ENCODE data around the gene NXF3.
"Not testable (repeated sequence)": the region's sequence is repeated elsewhere in the genome, so short reads cannot be mapped to it uniquely, and the experiment has no call there.

NXF3 gene

GRCh38 chrX:103092942-103093341 is at the start of gene NXF3:
NXF3 (minus strand) TSS chrX:103093143; CDS start chrX:103093023, 120 bp downstream.
- no peak for DNase-seq

DNA sequence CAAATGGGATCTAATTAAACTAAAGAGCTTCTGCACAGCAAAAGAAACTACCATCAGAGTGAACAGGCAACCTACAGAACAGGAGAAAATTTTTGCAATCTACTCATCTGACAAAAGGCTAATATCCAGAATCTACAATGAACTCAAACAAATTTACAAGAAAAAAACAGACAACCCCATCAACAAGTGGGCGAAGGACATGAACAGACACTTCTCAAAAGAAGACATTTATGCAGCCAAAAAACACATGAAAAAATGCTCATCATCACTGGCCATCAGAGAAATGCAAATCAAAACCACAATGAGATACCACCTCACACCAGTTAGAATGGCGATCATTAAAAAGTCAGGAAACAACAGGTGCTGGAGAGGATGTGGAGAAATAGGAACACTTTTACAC is 43.6 kb upstream of the NXF3 start:
- DNase-seq: not testable (repeated sequence)

DNA sequence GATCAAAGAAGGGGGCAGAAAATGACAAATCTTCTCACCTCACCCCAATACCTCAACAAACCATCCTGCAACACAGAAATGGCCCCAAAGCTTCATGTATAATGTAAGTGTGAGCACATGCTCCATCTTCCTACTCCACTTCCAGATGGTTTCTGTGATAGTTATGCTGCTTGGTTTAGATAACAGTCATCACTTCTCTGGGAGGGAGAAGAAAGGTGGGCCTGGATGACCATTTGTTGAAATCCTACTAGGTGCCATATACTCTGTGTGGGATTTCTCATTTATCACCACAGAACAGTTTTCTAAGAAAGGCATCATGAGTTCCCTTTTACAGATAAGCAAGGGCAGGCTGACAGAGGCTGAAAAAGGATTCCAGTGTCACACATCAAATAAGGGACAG is 31.3 kb upstream of the NXF3 start:
- no peak for DNase-seq

- no peak for DNase-seq
Measured at GRCh38 chrX:103120748-103121147, 27.8 kb upstream of the NXF3 start.

DNA sequence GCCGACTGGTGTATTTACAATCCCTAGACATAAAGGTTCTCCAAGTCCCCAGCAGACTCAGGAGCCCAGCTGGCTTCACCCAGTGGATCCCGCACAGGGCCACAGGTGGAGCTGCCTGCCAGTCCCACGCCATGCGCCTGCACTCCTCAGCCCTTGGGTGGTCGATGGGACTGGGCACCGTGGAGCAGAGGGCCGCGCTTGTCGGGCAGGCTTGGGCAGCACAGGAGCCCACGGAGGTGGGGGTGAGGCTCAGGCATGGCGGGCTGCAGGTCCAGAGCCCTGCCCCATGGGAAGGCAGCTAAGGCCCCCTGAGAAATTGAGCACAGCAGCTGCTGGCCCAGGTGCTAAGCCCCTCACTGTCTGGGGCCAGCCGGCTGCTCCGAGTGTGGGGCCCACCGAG is 24.0 kb upstream of the NXF3 start:
- DNase-seq: not testable (repeated sequence)

DNA sequence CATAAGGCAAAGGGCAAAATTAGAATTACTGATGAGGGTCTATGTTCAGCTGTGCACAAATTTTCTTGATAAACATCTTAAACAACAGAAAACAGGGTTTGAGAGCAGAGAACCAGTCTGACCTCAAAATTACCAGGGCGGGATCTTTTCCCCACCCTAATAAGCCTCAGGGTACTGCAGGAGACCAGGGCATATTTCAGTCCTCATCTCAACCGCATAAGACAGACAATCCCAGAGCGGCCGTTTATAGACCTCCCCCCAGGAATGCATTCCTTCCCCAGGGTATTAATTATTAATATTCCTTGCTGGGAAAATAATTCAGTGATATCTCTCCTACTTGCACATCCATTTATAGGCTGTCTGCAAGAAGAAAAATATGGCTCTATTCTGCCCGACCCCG is 16.6 kb upstream of the NXF3 start:
- DNase-seq: not testable (repeated sequence)

DNA sequence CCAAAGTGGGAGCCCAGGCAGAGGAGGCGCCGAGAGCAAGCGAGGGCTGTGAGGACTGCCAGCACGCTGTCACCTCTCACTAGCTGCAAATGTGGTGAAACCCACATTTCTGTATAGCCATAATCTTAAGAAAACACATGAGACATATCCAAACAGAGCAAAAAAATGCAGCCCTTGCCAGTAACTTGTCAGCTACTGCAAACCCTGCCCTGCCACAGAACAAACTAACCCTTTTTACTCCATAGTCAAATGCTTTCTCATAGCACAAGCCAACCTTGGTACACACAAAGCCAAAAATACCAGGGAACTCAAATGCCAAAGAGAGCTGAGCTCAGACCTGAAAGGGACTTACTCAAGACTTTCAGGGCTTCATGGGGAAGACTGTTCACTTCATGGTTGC is 14.9 kb upstream of the NXF3 start:
- no peak for DNase-seq

DNA sequence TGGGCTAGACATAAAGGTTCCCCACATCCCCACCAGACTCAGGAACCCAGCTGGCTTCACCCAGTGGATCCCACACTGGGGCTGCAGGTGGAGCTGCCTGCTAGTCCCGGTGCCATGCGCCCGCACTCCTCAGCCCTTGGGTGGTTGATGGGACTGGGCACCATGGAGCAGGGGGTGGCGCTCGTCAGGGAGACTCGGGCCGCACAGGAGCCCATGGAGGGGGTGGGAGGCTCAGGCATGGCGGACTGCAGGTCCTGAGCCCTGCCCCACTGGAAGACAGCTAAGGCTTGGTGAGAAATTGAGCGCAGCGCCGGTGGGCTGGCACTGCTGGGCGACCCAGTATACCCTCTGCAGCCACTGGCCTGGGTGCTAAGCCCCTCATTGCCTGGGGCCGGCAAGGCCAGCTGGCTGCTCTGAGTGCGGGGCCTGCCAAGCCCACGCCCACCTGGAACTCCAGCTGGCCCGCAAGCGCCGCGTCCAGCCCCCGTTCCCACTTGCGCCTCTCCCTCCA is 14.3 kb upstream of the NXF3 start:
- DNase-seq: not testable (repeated sequence)

- not testable (repeated sequence) for DNase-seq
Measured at GRCh38 chrX:103104370-103104769, 11.4 kb upstream of the NXF3 start.

- DNase-seq: not testable (repeated sequence)
Measured at GRCh38 chrX:103103866-103104265, 10.9 kb upstream of the NXF3 start.

DNA sequence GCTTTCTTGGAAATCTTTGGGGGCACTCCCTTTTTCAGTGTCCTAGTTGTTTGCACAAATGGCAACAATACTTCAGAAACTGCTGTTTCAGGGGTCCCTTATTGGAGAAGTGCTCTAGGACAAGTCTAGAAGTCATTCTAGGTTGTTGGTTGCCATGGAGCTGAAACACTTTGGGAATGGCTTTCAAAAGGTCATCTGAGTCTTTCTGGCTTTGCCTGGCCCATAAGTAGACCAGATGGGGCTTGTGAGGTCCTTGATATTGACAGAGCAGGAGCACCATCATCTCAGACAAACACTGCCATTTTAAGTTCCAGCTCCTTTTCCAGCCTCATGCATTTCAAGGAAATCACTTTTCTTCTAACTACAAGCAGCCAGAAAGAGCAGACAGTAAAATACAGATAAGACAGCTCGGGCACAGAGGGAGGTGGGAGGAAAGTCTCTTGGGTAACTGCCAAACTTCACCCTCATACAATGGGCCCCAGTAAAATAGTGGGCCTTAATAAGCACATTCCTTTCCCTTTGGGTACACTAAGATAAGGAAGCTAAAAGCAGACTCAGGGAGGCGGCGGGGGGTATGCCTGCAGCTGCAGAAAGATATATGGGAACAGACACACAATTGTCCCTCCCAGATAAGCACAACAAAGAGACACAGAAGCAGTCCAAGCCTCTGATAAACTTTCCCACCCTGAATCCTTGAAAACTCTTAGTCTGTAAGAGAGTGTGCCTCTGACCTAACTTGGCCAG is 8.5 kb upstream of the NXF3 start:
- no peak for DNase-seq

GRCh38 chrX:103100484-103100883 is 7.5 kb upstream of the NXF3 start:
- no peak for DNase-seq

- no peak for DNase-seq
Measured at GRCh38 chrX:103099691-103100090, 6.7 kb upstream of the NXF3 start.

- no peak for DNase-seq
Measured at GRCh38 chrX:103098488-103098887, 5.5 kb upstream of the NXF3 start.

- DNase-seq: no peak
Measured at GRCh38 chrX:103081051-103081450, 11.9 kb downstream of the NXF3 start.

GRCh38 chrX:103073467-103073866 is 19.5 kb downstream of the NXF3 start:
- DNase-seq: no peak

DNA sequence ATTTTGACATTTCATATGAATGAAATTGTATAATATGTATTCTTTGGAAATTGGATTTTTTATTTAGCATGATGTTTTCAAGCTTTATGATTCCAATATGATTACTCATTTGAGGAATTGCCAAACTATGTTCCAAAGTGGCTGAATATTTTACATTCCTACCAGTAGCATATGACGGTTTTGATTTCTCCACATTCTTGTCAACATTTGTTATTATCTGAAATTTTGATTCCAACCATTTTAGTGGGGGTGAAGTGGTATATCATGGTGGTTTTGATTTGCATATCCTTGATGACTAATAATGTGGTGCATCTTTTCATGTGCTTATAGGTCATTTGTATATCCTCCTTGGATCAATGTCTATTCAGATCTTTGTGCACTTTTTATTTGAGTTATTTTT is 26.3 kb downstream of the NXF3 start:
- DNase-seq: no peak

GRCh38 chrX:103063918-103064434 is 29.0 kb downstream of the NXF3 start, which contains the start of gene BEX1:
BEX1 (minus strand) TSS chrX:103064171; CDS start chrX:103063274, 897 bp downstream.
- peak; percentile 4 for DNase-seq

DNA sequence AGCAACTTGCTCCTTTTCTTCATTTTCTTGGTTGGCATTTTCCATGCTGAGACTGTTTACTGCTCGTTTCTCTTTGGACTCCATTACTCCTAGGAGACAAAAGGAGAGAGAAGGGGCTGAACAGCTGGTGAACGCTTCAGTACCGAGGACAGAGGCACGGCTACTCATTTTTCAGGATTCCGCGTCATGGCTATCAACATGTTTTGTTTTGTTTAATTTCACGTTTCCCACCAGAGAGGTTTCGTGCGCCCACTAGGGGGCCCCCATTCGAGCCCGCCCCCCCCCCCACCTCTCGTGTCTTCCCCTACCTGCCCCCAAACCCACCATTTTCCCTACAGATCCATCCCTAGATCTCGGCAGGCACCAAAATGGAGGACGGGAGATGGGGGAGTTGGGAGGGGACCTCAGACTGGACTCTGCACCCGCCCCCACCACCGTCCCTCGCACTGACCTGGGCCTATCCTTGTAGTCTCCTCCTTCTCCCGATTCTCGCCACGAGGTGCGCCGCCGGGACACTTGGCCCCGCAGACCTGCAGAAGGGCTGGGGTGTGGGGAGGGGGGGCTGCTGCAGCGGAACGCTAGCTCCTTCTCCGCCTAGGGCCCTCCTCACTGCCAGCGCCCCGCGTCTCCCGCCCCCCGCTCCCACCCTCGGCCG is 29.6 kb downstream of the NXF3 start:
- no peak for DNase-seq

- DNase-seq: no peak
Measured at GRCh38 chrX:103061486-103061885, 31.5 kb downstream of the NXF3 start.

DNA sequence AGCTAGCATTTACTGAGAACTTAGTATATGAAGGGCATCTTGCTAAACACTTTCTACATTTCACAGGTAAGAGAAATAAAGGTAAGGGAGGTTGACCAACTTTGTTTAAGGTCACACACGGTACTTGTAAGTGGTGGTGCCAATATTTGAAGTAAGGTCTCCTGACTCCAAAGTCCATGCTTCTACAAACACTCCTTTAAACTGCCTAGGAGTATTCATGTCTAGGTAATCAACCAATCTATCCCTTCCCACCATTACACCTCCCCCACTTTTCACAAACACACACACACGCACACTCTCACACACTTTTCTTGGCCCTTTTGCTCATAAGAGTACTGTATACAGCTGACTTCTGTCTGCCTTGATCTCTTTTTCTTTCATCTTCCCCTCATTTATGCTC is 36.0 kb downstream of the NXF3 start:
- no peak for DNase-seq

DNA sequence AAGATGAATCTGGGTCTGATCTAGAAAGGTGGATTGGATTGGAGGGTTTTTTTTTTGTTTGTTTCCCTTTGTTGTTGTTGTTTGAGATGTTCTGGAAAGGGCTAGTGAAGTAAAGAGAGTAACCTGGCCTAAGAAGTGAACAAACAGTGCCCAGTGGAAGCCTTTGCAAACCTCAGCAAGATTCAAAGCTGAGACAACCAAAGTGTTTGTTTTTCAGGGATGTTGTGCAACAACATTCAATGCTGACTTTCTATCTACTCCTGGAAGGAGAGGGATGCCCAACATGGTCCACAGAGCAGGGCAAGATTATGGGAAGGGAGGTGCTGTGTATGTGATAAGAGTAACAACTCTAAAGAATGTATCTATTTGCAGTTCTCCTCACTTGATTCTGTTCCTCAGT is 40.3 kb downstream of the NXF3 start:
- DNase-seq: no peak

DNA sequence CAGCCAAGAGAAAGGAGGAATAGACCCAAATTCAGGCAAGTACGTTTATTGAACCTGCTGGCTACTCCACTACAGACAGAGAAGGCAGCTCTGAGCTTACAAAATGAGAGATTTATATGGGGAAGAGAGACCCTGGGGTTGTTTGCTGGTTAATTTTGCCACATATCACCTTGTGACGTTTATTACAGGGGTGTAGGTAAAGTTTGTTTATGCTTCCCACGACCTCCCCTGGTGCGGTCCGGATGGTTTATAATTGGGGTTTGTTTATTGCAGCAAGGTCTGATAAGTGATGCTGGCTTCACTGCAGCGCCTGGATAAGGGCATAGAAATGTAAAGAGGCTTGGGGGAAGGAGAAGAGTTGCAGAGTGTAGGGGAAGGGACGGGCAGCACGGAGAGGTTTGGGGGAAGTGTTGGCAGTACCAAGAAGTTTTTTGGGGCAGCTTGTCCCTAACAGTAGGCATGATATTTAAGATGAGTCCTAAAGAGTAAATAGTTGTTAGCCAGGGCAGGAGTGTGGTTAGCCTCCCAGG is 41.6 kb downstream of the NXF3 start:
- DNase-seq: no peak

DNA sequence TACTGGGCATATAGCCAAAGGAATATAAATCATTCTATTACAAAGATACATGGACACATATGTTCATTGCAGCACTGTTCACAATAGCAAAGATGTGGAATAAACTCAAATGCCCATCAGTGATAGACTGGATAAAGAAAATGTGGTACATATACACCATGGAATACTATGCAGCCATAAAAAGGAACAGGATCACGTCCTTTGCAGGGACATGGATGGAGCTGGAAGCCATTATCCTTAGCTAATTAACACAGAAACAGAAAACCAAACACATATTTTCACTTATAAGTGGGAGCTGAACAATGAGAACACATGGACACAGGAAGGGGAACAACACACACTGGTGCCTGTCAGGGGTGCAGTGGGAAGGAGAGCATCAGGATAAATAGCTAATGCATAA is 59.6 kb downstream of the NXF3 start:
- not testable (repeated sequence) for DNase-seq
